Measurements from ENCODE around the gene ADARB1. TPM values are rescaled to one million over a fixed set of nuclear protein-coding genes. Genes with fewer than 3 reads are reported as not detected.
"Not testable (repeated sequence)": the region's sequence is repeated elsewhere in the genome, so short reads cannot be mapped to it uniquely, and the experiment has no call there.

ADARB1 gene
- total and polyA plus RNA-seq, 2 donors, result 11.9 to 14.6 TPM

- no peaks in the 10 kb centered on the region for H3K36me3 ChIP-seq (ENCODE audit: control insufficient read depth in 2 of 2, insufficient read depth in 2 of 2, low read length in 1 of 2)
- no peaks in the 10 kb centered on the region for H3K4me1 ChIP-seq (ENCODE audit: control insufficient read depth in 2 of 2, insufficient read depth in 2 of 2, low read length in 2 of 2)
- H3K27me3 ChIP-seq (ENCODE audit: control insufficient read depth in 2 of 2, insufficient read depth in 1 of 2, low read length in 1 of 2), result no peaks in the 10 kb centered on the region
- H3K27ac ChIP-seq (ENCODE audit: low read depth in 1 of 2, low read length in 1 of 2), result no peak overlapping the region
- 28% methylated on average over 9 of the region's 9 CpGs for WGBS
- no peaks in the 10 kb centered on the region for H3K9me3 ChIP-seq (ENCODE audit: control insufficient read depth in 2 of 2, insufficient read depth in 1 of 2, low read length in 1 of 2)
- DNase-seq (ENCODE audit: low read depth in 6 of 9, low spot score in 9 of 9), result peak in 6 of 9 donors; percentile 44 to 84 (median 74)
- no peak overlapping the region for H3K4me3 ChIP-seq (ENCODE audit: low read length in 2 of 2)
Measured at GRCh38 chr21:45140346-45140940, 66.1 kb downstream of the ADARB1 start.

DNA sequence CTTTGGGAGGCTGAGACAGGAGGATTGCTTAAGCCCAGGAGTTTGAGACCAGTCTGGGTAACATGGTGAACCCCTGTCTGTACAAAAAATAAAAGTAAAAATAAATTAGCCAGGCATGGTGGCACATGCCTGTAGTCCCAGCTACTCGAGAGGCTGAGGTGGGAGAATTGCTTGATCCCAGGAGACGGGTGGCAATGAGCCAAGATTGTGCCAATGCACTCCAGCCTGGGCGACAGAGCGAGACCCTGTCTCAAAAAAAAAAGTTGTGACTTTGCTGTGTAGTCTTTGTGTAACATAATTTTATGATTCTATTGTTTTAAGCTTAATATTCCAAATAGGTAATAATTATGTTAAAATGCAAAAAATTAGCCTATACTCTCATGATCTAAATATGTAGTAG lies 66.6 kb downstream of the ADARB1 start:
- H3K4me3 ChIP-seq (ENCODE audit: low read length in 2 of 2); H3K9me3 ChIP-seq (ENCODE audit: control insufficient read depth in 2 of 2, insufficient read depth in 1 of 2, low read length in 1 of 2); H3K27me3 ChIP-seq (ENCODE audit: control insufficient read depth in 2 of 2, insufficient read depth in 1 of 2, low read length in 1 of 2); H3K4me1 ChIP-seq (ENCODE audit: control insufficient read depth in 2 of 2, insufficient read depth in 2 of 2, low read length in 2 of 2); H3K36me3 ChIP-seq (ENCODE audit: control insufficient read depth in 2 of 2, insufficient read depth in 2 of 2, low read length in 1 of 2); DNase-seq (ENCODE audit: low read depth in 6 of 9, low spot score in 9 of 9); H3K27ac ChIP-seq (ENCODE audit: low read depth in 1 of 2, low read length in 1 of 2): not testable (repeated sequence)
- WGBS, result 92% methylated on average over 4 of the region's 4 CpGs

GRCh38 chr21:45141507-45141906 lies 67.1 kb downstream of the ADARB1 start:
- Histone ChIP-seq H3K4me3 (ENCODE audit: low read length in 2 of 2) (no peak overlapping the region), H3K9me3 (ENCODE audit: control insufficient read depth in 2 of 2, insufficient read depth in 1 of 2, low read length in 1 of 2) (no peaks in the 10 kb centered on the region), H3K4me1 (ENCODE audit: control insufficient read depth in 2 of 2, insufficient read depth in 2 of 2, low read length in 2 of 2) (no peaks in the 10 kb centered on the region), H3K27ac (ENCODE audit: low read depth in 1 of 2, low read length in 1 of 2) (no peak overlapping the region), H3K36me3 (ENCODE audit: control insufficient read depth in 2 of 2, insufficient read depth in 2 of 2, low read length in 1 of 2) (no peaks in the 10 kb centered on the region), H3K27me3 (ENCODE audit: control insufficient read depth in 2 of 2, insufficient read depth in 1 of 2, low read length in 1 of 2) (no peaks in the 10 kb centered on the region)
- 97% methylated on average over 5 of the region's 5 CpGs for WGBS
- DNase-seq (ENCODE audit: low read depth in 6 of 9, low spot score in 9 of 9), result no peak

- H3K4me3 ChIP-seq (ENCODE audit: low read length in 2 of 2), result no peak overlapping the region
- no peaks in the 10 kb centered on the region for H3K4me1 ChIP-seq (ENCODE audit: control insufficient read depth in 2 of 2, insufficient read depth in 2 of 2, low read length in 2 of 2)
- H3K36me3 ChIP-seq (ENCODE audit: control insufficient read depth in 2 of 2, insufficient read depth in 2 of 2, low read length in 1 of 2), result no peaks in the 10 kb centered on the region
- no peaks in the 10 kb centered on the region for H3K27me3 ChIP-seq (ENCODE audit: control insufficient read depth in 2 of 2, insufficient read depth in 1 of 2, low read length in 1 of 2)
- H3K9me3 ChIP-seq (ENCODE audit: control insufficient read depth in 2 of 2, insufficient read depth in 1 of 2, low read length in 1 of 2), result no peaks in the 10 kb centered on the region
- peak overlapping the region in 1 of 2 donors; percentile 40 for H3K27ac ChIP-seq (ENCODE audit: low read depth in 1 of 2, low read length in 1 of 2)
- DNase-seq (ENCODE audit: low read depth in 6 of 9, low spot score in 9 of 9), result no peak
- WGBS, result 96% methylated on average over 12 of the region's 12 CpGs
Measured at GRCh38 chr21:45142469-45143308, 68.3 kb downstream of the ADARB1 start.

DNA sequence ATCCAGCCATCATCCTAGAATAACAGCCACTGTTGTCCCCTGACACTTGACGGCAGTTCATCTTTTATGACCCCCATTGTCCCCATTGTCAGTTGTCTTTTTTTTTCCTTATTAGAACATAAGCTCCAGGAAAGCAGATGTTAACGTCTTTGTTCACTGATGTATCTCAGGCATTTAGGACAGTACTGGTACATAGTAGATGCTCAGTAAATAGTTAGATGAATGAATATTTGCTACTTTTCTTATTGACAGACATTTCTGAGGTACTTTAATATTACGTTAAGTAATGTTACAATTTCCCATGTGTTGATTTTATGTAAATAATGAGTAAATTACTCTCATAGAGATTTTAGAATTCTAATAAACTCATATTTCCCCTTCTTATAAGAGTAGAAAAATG lies 69.5 kb downstream of the ADARB1 start:
- WGBS, result 65% methylated on average over 3 of the region's 3 CpGs
- no peak for DNase-seq (ENCODE audit: low read depth in 6 of 9, low spot score in 9 of 9)
- no peaks in the 10 kb centered on the region for H3K36me3 ChIP-seq (ENCODE audit: control insufficient read depth in 2 of 2, insufficient read depth in 2 of 2, low read length in 1 of 2)
- H3K4me1 ChIP-seq (ENCODE audit: control insufficient read depth in 2 of 2, insufficient read depth in 2 of 2, low read length in 2 of 2), result no peaks in the 10 kb centered on the region
- H3K27ac ChIP-seq (ENCODE audit: low read depth in 1 of 2, low read length in 1 of 2), result no peak overlapping the region
- no peak overlapping the region for H3K4me3 ChIP-seq (ENCODE audit: low read length in 2 of 2)
- no peaks in the 10 kb centered on the region for H3K27me3 ChIP-seq (ENCODE audit: control insufficient read depth in 2 of 2, insufficient read depth in 1 of 2, low read length in 1 of 2)
- H3K9me3 ChIP-seq (ENCODE audit: control insufficient read depth in 2 of 2, insufficient read depth in 1 of 2, low read length in 1 of 2), result no peaks in the 10 kb centered on the region

DNA sequence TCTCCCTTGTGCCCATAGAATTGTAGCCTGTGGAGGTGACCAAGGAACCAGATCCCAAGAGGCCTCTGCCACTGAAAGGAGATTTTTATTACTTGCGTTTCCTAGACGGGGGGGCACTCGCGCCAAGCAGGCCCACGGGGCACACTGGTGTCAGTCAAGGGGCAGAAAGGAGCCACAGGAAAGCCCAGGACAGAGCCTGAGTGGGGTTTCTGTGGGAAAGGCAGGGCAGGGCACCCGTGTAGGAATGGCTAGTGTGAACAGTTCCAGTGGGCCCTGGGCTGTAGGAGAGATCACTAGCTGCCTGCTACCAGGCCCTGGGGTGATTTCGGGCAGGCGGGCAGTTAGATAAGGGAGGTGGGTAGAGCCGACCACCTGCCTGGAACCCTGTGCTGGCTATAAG lies 70.8 kb downstream of the ADARB1 start:
- DNase-seq (ENCODE audit: low read depth in 6 of 9, low spot score in 9 of 9), result no peak
- H3K4me1 ChIP-seq (ENCODE audit: control insufficient read depth in 2 of 2, insufficient read depth in 2 of 2, low read length in 2 of 2), result no peaks in the 10 kb centered on the region
- H3K27ac ChIP-seq (ENCODE audit: low read depth in 1 of 2, low read length in 1 of 2), result no peak overlapping the region
- no peaks in the 10 kb centered on the region for H3K27me3 ChIP-seq (ENCODE audit: control insufficient read depth in 2 of 2, insufficient read depth in 1 of 2, low read length in 1 of 2)
- no peaks in the 10 kb centered on the region for H3K36me3 ChIP-seq (ENCODE audit: control insufficient read depth in 2 of 2, insufficient read depth in 2 of 2, low read length in 1 of 2)
- H3K4me3 ChIP-seq (ENCODE audit: low read length in 2 of 2), result no peak overlapping the region
- WGBS, result 94% methylated on average over 9 of the region's 9 CpGs
- no peaks in the 10 kb centered on the region for H3K9me3 ChIP-seq (ENCODE audit: control insufficient read depth in 2 of 2, insufficient read depth in 1 of 2, low read length in 1 of 2)

DNA sequence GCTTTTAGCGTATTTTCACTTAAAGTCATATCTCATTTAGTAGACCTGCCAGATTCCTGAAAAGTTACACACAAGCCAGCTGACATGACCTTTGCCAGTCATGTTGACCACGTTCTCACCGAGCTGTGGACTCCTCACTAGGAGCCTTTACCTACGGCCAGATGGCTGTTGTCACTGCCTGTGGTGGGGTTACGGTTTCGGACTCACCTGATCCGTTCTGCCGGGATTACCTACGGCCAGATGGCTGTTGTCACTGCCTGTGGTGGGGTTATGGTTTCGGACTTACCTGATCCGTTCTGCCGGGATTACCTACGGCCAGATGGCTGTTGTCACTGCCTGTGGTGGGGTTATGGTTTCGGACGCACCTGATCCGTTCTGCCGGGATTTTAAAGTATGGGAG lies 71.5 kb downstream of the ADARB1 start:
- H3K4me3 ChIP-seq (ENCODE audit: low read length in 2 of 2); DNase-seq (ENCODE audit: low read depth in 6 of 9, low spot score in 9 of 9); H3K9me3 ChIP-seq (ENCODE audit: control insufficient read depth in 2 of 2, insufficient read depth in 1 of 2, low read length in 1 of 2); H3K4me1 ChIP-seq (ENCODE audit: control insufficient read depth in 2 of 2, insufficient read depth in 2 of 2, low read length in 2 of 2); H3K36me3 ChIP-seq (ENCODE audit: control insufficient read depth in 2 of 2, insufficient read depth in 2 of 2, low read length in 1 of 2); H3K27me3 ChIP-seq (ENCODE audit: control insufficient read depth in 2 of 2, insufficient read depth in 1 of 2, low read length in 1 of 2): not testable (repeated sequence)
- 97% methylated on average over 17 of the region's 17 CpGs for WGBS
- peak overlapping the region in 1 of 2 donors; percentile 0 for H3K27ac ChIP-seq (ENCODE audit: low read depth in 1 of 2, low read length in 1 of 2)

GRCh38 chr21:45146306-45146705 lies 71.9 kb downstream of the ADARB1 start:
- no peak for DNase-seq (ENCODE audit: low read depth in 6 of 9, low spot score in 9 of 9)
- Histone ChIP-seq H3K9me3 (ENCODE audit: control insufficient read depth in 2 of 2, insufficient read depth in 1 of 2, low read length in 1 of 2) (no peaks in the 10 kb centered on the region), H3K4me1 (ENCODE audit: control insufficient read depth in 2 of 2, insufficient read depth in 2 of 2, low read length in 2 of 2) (peaks cover 0 to 4% of the 10 kb centered on the region in 2 donors), H3K36me3 (ENCODE audit: control insufficient read depth in 2 of 2, insufficient read depth in 2 of 2, low read length in 1 of 2) (no peaks in the 10 kb centered on the region), H3K27me3 (ENCODE audit: control insufficient read depth in 2 of 2, insufficient read depth in 1 of 2, low read length in 1 of 2) (no peaks in the 10 kb centered on the region), H3K27ac (ENCODE audit: low read depth in 1 of 2, low read length in 1 of 2) (no peak overlapping the region), H3K4me3 (ENCODE audit: low read length in 2 of 2) (no peak overlapping the region)
- 84% methylated on average over 8 of the region's 8 CpGs for WGBS

DNA sequence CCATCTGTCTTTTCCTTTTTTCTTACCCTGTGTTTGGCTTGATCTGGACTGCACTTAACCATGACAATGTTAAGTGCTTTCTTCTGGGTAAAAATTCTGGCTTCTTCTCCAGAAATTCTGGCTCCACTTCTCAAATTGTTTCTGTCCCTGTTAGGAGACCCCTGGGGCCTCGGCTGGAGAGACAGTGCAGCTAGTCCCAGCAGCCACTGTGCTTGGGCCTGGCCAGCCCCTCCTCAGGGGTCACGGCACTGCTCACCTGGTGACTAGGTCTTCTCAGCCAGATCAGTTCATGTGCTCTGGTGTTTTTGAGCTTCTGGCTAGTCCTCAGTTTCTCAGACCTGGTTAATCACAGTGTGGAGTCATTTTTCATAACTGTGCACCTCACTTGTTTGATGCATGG lies 72.4 kb downstream of the ADARB1 start:
- no peak for DNase-seq (ENCODE audit: low read depth in 6 of 9, low spot score in 9 of 9)
- peaks cover 2 to 9% of the 10 kb centered on the region in 2 donors for H3K4me1 ChIP-seq (ENCODE audit: control insufficient read depth in 2 of 2, insufficient read depth in 2 of 2, low read length in 2 of 2)
- WGBS, result 95% methylated on average over 2 of the region's 2 CpGs
- H3K27me3 ChIP-seq (ENCODE audit: control insufficient read depth in 2 of 2, insufficient read depth in 1 of 2, low read length in 1 of 2), result no peaks in the 10 kb centered on the region
- no peaks in the 10 kb centered on the region for H3K36me3 ChIP-seq (ENCODE audit: control insufficient read depth in 2 of 2, insufficient read depth in 2 of 2, low read length in 1 of 2)
- H3K27ac ChIP-seq (ENCODE audit: low read depth in 1 of 2, low read length in 1 of 2), result no peak overlapping the region
- no peak overlapping the region for H3K4me3 ChIP-seq (ENCODE audit: low read length in 2 of 2)
- H3K9me3 ChIP-seq (ENCODE audit: control insufficient read depth in 2 of 2, insufficient read depth in 1 of 2, low read length in 1 of 2), result no peaks in the 10 kb centered on the region

Data from thymus (tissue), 11 donors.